Activated CD4-positive, alpha-beta T cell treated with anti-CD3 and anti-CD28 coated beads, Interleukin-2, amount 50 U/mL, for 48 hours (primary cell): ENCODE measurements around the gene LRRC18.

Experiments used
- DNase-seq, 2 experiments: peaks; one replicate each; pipeline ENCODE4 v3.0.0-alpha.2; 2020

LRRC18 gene

DNA sequence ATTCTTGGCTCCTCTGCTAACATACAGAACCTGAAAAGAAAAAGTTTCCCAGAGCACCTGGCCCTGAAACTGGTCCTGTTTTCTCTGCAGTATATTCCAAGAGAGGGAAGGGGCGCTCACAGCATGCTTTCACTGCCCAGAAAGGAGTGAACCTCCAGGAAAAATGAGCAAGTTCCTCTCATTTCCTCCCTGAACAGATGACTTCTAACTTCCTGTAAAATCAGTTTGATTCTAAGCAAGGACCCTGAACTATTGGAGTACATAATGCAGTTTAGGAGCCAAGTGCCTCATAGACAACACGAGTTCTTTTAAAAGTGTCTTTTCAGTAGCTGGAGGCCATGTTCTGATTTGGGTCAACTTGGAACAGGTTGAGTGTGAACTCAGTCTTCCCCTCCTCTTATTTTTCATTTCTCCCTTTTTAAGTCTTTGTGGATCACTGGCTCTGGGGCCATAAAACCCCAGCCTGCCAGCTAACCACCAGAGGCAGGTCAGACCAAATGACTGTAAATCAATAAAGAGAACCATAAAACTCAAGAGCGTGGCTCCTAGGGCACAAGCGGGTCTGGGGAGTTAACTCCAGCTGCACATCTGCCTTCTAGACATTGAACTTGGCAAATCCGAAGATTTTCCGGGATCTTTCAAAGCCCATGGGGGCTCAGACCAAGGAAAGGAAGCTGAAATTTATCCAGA, 5.9 kb upstream of the LRRC18 start:
- DNase-seq: no peak

DNA sequence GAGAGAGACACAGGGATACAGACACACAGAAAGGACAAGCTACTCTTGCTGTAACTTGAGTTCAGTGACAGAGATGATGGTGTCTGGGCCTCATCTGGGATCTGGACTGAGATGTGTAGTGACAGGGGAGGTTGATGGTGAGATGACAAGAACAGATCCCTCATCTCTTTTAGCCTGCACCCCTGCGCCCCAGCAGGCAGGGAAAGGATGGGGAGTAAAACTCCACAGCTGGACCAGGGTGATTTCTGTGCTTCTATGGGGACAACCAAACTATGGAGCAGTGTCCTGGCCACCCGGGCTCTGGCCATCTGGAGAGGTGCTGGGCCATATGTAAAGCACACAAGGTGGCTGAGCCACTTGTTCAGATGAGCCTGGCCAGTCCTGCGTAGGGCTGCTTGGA, 4.5 kb upstream of the LRRC18 start:
- no peak for DNase-seq

DNA sequence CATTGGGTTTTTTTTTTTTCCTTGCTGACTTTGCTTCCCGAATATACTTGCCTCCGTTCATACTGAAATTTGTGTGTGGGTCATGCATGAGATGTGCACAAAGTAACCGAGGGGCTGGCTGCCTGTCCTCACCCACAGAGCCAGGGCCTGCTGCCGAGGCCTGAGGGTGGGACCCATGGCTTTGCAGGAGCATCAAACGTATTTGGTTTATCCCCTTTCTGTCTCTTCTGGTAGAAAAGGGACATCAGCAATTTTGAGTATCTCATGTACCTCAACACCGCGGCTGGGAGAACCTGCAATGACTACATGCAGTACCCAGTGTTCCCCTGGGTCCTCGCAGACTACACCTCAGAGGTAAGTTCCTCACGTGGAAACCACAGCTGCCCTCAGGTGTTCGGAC, 3.5 kb upstream of the LRRC18 start:
- no peak for DNase-seq

DNA sequence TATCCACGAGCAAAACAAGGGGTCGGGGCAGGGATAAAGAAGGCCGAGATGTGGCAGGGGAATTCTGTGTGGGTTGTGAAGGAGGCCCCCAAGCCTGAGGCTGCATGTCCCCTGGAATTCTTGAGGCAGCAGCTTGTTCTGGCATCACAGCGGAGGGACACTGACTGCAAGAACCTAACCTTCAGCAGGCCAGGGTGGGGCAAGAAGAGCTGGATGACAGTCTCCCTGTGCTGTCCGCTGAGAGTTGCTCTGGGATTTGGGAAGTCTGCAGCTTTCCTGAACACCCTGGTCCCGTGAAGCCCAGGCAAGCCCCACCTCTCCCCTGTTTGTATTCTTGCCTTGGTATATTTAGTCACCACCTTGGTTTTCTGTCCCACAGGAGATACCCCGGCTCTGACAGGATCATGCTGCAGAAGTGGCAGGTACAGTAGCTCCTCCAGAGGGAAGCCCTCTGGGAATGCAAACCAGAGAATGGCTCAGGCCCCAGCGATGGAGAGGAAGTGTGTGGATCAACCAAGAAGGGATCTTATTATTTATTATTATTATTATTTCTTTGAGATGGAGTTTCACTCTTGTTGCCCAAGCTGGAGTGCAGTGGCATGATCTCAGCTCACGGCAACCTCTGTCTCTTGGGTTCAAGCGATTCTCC, 1.9 kb upstream of the LRRC18 start:
- no peak for DNase-seq

DNA sequence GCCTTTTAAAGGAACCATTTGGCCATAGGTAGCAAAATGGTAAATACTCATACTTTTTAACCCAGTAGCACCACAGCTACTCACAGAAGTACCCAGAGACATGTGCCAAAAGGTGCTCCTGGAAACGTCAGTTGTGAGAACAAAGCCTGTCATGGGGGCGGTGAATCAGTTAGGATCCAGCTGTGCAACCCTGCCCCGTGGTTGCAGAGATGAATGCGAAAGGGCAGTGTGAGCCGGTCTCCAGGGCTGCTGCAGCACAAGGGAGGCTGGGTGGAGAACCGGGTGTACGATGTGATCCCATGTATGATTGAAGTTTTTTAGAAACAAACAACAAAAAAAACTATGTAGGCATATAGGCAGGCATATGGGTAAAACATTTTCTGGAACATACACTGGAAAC, 1.3 kb upstream of the LRRC18 start:
- DNase-seq: no peak

DNA sequence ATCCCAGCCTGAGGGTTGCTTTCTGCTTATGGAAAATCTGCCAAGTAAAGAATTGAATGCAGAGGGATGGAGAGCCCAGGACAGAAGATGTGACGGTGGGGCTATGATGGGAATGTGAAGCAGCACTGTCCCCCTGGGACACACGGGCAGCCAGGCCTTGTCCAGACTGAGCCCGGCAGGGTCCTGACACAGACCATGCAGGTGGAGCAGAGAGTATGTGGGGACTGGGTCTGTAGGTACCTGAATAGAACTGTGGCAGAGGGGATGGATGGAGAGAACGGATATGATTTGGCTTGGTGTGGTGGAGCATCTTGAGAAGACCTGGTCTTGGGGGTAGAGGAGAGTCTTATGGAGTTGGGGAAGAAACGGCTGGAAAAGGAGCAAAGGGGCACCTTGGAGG, 732 bp upstream of the LRRC18 start:
- no peak for DNase-seq

DNA sequence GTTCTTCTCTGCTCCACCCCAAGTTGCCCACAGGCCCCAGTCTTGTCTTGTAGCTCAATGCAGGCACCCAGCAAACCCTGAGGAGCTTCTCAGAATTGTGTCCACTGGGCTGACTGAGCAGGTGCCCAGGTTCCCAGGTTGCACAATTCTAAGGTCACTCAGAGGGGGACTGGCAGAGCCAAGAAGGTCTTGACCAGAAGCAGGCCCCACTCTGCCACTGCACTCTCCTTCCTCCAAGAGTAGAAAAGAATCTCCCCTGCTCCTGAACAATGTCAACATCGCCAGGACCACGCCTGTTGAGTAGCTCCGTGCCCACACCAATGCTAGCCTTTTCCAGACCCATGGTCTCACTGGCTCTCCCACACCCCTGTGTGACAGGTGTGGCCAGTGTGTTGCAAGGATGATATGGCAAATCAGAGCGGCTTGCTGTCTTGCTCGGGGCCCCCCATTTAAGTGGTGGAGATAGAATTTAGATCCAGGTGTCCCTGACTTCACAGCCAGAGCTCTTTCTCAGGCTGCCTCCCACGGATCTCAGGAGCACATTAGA, 577 bp downstream of the LRRC18 start:
- no peak for DNase-seq

DNA sequence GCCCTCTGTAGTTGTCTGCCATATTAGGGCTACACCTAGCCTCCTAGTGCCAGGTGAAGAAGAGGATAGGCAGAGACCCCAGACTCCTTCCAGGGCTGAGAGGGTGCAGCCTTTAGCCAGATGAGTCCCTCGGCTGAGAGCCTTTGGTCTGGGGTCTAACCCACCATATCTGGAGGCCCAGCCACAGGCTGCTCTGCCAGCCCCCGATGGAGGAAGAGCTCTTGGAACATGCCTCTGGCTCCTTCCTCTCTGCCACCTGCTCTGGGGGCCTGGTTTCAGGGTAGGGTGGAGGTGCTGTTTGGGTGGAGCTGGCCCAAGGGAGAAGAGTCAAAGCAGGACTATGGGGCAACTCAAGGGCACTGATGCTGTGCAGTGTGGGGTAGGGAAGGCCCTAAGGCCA, 1.4 kb downstream of the LRRC18 start:
- no peak for DNase-seq

DNA sequence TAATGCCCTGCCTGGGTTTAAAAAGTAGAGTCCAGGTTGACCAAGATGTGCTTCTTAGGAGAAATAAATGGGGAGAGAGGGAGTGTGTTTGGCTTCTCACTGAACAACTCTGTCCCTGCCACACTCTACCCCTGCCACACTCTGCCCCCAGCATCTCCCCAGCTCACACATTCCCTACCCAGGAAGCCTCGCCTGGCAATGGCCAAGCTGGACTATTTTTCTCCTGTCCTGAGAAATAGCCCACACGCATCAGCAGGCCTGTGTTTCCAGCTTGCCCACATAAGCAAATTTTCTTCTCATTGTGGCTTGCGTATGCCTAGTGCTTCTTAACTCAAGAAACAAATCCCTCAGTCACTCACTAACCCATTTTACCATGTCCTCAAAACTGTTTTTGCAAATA, 1.8 kb downstream of the LRRC18 start:
- no peak for DNase-seq

DNA sequence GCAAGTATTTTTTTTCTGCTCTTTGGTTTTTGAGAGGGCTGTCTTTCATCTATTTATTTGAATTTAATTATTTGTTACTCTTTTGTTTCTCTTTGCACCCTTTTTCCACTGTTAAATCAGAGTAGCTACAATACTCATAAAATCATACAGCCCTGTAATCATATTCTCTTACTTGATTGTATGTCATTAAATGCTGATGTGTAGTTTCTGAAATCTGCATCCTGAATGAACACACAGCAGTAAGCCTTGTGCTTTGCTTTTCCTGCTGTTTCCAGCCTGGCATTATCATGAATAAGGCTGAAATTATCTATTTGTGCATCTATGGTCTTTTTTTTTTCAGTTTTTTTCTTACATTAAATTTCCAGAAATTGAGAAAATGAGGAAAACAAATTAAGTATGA, 4.1 kb downstream of the LRRC18 start:
- DNase-seq: no peak

DNA sequence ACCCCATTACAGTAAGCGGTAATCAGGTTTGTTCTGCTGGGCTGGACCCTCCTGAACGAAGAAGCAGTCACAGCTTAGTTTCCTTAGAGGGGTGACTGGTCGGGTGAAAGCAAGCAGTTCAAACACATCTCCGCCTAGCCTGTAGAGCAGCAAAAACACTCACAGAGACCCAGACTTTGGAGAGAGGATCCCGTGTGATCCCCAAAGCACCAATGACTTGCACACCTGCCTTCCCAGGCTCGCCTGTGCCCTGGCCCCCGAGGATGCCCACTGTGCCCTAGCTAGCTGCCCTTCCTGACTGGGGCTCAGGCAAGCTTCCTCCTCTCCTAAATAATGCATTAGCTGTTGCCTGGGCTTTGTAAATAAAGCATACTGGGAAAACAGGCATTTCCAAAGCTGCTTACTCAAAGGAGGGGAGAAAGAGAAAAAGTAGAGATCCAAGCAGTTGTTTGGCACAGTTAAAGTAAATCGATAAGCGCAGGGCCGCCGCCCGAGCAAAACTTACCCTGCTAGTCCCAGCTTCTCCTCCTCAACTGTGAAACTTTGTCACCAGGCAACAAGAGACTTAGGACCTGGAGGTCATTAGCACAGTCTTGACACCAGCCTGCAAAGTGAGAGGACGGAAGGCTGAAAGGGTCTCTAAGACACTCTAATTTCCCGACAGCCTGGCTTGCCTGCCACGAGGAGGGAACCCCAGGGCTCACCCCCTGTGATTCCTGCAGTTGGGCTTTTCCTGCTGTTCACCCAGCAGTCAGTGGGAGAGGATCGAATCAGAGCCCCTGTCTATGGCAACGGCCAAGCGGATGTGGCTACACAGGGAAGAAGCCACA, 4.8 kb downstream of the LRRC18 start:
- no peak for DNase-seq

DNA sequence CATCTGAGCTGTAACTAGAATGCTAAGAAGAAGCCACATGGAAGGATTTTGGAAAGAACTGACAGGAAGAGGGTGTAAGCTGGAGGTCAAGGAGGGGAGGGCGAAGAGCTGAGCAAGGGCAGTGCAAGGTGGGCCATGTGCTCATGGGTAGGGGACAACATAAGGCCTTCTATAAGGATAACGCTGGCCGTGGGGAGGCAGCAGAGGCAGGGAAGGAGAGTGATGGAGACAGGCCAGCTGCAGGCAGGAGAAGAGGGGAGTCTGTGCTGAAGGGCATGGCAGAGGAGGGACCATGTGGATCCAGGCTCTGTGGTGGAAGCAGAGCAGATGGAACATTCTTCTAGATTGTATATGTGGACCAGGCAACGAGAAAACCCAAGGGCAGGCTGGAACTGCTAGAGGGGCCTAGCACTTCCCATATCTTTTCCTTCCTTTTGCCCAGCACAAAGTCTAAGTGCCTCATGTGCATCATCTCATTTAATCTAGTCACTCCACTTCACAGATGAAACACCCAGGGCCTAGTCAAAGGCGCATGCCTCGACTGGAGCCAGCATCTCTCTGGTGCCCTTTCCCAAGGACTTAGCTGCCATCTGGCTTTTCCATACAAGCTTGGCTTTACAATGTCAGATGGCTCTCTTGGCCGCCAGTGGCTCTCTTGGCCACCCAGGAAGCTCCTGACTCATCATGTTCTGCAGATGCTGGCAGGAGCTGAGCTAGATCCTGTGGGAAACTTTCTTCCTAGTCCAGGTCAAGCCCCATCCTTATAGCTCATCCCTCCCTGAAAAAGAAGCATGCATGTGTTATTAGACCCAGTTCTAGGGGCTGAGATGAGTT, 6.6 kb downstream of the LRRC18 start:
- no peak for DNase-seq

DNA sequence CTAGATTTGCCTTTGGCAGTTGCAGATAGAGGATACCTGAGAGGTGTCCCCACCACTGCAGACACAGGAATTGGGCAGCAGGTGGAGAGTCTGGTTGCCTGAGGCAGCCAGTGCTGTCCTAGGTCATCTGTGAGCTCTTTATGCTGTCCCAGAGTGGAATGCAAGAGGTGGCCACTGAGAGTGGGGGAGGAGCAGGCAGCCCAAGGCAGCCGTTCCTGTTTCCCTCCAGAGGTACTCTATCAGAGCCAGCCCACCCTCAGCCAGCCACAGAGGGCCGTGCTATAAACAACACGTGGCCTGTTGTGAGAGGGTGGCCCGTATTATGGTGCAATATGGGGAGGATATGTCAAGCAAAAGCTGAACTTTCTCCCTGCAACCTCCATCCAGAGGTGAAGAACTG, 8.5 kb downstream of the LRRC18 start:
- DNase-seq: no peak

DNA sequence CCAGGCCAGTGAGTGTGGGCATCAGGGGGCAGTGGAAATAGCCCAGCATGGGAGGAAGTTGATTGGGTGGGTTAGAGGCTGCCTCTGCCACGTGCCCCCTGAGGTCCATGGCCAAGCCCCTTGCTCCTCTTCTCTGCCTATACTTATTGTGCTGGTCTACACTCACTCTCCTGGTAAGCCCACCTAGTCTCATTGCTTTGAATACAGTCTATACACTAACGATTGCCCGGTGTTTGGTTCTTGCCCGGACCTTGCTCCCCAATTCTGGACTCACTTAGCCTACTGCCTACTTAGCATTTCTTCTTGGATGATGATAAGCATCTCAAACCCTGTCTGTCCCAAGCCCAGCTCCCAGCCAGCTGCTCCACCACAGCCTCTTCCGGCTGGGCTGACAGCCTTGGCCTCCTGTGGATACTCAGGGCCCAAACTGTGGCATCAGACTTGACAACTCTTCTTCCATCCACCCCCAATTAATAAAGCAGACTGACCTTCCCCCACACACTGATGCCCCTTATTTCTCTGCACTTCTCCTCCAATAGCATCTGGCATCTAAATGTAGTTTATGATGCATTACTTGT, 10.1 kb downstream of the LRRC18 start:
- DNase-seq: no peak

DNA sequence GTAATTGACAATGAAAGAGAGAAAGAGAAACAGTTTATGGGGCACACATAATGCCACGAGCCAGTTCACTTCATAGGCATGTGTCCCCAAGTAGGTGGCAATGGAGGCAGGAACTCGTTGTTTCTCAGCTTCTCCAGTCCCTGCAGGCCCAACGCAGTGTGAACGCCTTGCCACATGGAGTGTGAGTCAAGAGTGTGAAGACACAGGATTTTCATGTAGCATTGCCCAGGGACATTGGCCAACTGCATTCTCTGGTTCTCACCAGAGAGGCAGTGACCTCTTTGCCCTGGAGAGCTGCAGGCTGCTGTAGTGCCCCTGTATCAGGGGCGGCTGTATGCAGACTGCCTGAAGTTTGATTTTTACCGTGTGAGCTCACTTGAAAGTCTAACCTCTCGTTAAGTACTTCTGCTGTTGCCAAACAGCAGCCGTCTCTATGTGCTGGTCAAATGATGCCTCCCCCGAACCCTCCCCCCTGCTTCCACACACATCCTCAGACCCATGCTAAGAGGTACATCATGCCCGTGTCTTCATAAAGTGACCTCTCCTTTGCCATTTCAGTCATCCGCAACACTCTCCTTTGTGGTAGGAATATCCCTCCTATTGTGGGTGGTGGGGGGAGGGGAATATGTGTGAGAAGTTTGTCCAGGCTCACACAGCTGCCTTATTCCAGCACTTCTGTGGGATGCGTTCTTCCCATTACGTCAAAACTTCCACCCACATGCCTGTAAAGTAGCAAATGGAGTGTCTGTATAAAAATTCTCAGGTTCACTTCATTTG, 12.7 kb downstream of the LRRC18 start:
- DNase-seq: no peak

DNA sequence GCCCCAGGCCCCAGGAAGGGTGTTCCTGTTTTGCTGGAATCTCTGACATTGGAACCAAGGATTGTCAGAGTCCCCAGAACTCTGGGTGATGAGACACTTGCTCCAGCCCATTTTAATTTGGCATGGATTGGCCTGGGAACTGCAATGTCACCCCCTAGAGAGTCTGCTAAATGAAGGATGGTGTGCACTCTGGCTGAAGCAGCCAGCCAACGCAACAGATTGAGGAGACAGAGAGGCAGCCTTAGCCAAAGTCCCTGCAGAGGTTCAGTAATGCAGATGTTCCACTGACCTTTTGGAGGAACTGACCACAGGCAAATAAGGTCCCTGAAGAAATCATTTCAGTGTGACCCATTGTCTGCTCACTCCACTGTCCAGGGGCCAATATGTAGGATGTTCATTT, 13.4 kb downstream of the LRRC18 start:
- DNase-seq: no peak

DNA sequence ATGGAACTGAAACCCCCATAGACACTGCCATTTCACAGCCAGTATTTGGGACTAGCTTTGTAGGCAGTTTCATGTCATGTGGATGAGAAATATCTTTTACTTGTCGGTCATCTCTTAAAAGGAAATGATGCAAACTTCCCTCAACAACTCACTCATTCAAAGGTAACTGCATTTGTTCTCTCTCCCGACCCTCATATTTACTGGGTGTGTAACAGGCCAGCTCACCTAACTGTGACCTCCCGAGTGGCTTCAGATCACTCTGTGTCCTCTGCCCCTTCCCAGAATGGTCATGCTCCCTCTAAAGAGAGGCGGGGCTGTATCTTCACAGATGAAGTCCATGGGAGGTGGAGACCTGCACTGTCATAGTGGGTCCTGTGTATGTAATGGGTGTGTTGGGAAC, 14.7 kb downstream of the LRRC18 start:
- no peak for DNase-seq

DNA sequence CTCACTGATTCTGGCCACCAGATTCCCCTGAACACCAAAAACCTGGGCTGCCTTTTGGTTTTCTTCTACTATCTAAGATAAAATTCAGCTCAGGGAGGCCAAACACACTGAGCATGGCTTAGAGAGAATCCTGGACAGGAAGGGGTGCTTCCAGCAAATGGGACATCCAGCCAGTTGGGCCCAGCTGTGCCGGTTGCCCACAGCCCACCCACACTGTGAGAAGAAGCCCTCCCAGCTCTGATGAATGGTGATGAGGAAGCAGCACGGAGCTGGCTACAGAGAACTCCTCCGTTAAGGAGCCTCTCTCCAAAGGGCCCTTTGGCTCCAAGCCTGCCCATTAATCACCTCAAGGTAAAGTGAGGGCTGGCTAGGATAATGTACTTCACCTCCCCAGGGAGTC, 15.9 kb downstream of the LRRC18 start:
- DNase-seq: no peak

DNA sequence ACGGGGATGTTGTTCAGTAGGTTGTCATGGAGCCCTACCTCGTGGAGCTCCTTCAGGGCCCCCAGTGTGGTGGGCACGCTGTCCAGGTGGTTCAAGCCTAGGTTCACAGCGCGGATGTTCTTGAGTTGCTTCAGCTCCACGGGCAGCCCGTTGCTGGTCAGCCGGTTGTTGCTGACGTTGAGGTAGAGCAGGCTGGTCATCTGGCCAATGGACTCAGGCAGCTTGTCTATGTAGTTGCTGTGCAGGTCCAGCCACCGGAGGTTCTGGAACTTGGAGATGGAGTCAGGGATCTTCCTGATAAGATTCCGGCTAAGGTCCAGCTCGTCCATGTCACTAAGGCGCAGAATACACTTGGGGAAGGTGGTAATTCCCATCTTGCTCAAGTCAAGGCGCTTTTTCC, 26.0 kb downstream of the LRRC18 start:
- DNase-seq: no peak

DNA sequence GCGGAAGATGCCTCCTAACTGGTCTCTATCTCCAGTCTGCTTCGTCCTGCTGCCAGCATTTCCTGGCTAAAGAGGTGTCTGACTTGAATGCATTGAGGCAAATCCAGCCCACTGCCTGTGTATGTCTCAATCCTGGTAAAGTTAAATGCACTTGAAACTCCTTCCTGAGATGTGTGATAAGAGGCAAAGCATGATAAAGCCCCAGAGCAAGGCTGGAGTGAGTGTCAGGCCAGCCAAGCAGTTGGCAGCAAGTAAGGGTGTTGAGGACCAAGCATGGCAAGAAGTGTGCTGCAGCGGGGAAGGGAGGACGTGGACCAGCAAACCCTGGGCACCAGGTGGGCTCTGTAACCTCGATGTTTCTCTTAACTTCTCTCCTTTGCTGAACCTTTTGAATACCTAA, 29.1 kb downstream of the LRRC18 start:
- DNase-seq: no peak

DNA sequence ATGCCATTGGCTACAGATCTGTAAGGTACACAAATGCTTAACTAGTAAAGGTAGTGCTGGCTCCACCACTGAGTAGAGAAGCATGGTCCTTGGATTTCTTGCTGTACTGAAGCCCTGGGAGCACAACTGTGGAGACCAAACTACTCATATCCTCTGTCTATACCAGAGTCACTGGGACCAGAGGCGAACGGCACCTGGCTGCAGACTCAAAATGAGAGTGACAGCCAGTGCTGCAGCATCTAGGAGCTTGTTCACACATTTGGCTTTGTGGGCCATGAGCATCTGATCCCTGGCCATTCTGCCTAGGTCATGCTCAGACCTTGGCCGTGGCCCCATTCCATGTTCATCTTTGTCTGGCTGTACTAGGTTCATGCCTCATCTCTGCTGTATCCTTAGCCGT, 31.9 kb downstream of the LRRC18 start:
- DNase-seq: no peak

DNA sequence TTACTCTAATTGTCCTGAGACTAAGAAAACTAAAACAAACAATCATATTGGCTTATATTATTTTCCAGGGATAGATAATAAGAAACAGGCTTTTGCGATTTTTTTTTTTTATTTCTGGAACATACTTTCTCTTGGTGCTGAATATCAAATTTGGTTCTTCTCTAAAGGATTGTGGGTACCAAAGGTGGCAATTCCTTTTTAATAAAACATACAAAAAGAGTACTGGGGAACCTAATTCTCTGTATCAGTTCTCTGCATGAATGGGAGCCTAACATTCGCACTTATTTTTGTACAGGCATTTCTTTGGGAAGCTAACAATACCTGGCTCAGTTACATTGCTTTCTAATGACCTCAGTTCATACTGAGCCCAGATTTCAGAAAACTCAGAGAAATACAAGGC, 32.8 kb downstream of the LRRC18 start:
- DNase-seq: no peak
